Measurements from ENCODE around the gene AMOTL1. TPM values are rescaled to one million over a fixed set of nuclear protein-coding genes. Genes with fewer than 3 reads are reported as not detected.

AMOTL1 gene
- total RNA-seq, 1 donor from 2014 or later = 45.6 TPM

GRCh38 chr11:94823102-94823732 is 55.1 kb downstream of the AMOTL1 start:
- TF ChIP-seq CTCF (IDR thresholded peaks at IDR 0.05) = no peak
- Mint-ChIP-seq H3K9me3 (ENCODE audit: low read depth) (no peaks in the 10 kb centered on the region), H3K4me3 (ENCODE audit: unreplicated experiment) (no peak overlapping the region), H3K36me3 (ENCODE audit: low read depth) (peaks cover 38% of the 10 kb centered on the region), H3K27ac (ENCODE audit: unreplicated experiment) (no peak overlapping the region), H3K27me3 (ENCODE audit: low read depth) (no peaks in the 10 kb centered on the region), H3K4me1 (ENCODE audit: low read depth) (no peaks in the 10 kb centered on the region)
- DNase-seq (ENCODE audit: low spot score) = no peak

- no peak for TF ChIP-seq CTCF (IDR thresholded peaks at IDR 0.05)
- no peak for DNase-seq (ENCODE audit: low spot score)
- Mint-ChIP-seq H3K9me3 (ENCODE audit: low read depth) (no peaks in the 10 kb centered on the region), H3K36me3 (ENCODE audit: low read depth) (peaks cover 48% of the 10 kb centered on the region), H3K27me3 (ENCODE audit: low read depth) (no peaks in the 10 kb centered on the region), H3K4me1 (ENCODE audit: low read depth) (no peaks in the 10 kb centered on the region), H3K27ac (ENCODE audit: unreplicated experiment) (no peak overlapping the region), H3K4me3 (ENCODE audit: unreplicated experiment) (no peak overlapping the region)
Measured at GRCh38 chr11:94825031-94825430, 56.9 kb downstream of the AMOTL1 start.

- DNase-seq (ENCODE audit: low spot score) = no peak
- Mint-ChIP-seq H3K9me3 (ENCODE audit: low read depth) (no peaks in the 10 kb centered on the region), H3K4me3 (ENCODE audit: unreplicated experiment) (no peak overlapping the region), H3K27ac (ENCODE audit: unreplicated experiment) (no peak overlapping the region), H3K27me3 (ENCODE audit: low read depth) (no peaks in the 10 kb centered on the region), H3K4me1 (ENCODE audit: low read depth) (no peaks in the 10 kb centered on the region), H3K36me3 (ENCODE audit: low read depth) (peaks cover 52% of the 10 kb centered on the region)
- no peak for TF ChIP-seq CTCF (IDR thresholded peaks at IDR 0.05)
Measured at GRCh38 chr11:94825481-94825880, 57.3 kb downstream of the AMOTL1 start.

- no peaks in the 10 kb centered on the region for H3K4me1 Mint-ChIP-seq (ENCODE audit: low read depth)
- TF ChIP-seq CTCF (IDR thresholded peaks at IDR 0.05) = no peak
- no peaks in the 10 kb centered on the region for H3K27me3 Mint-ChIP-seq (ENCODE audit: low read depth)
- H3K9me3 Mint-ChIP-seq (ENCODE audit: low read depth) = no peaks in the 10 kb centered on the region
- H3K27ac Mint-ChIP-seq (ENCODE audit: unreplicated experiment) = no peak overlapping the region
- peaks cover 51% of the 10 kb centered on the region for H3K36me3 Mint-ChIP-seq (ENCODE audit: low read depth)
- DNase-seq (ENCODE audit: low spot score) = no peak
- H3K4me3 Mint-ChIP-seq (ENCODE audit: unreplicated experiment) = no peak overlapping the region
Measured at GRCh38 chr11:94826415-94826814, 58.3 kb downstream of the AMOTL1 start.

GRCh38 chr11:94828088-94828487 is 59.9 kb downstream of the AMOTL1 start:
- Mint-ChIP-seq H3K9me3 (ENCODE audit: low read depth) (no peaks in the 10 kb centered on the region), H3K27me3 (ENCODE audit: low read depth) (no peaks in the 10 kb centered on the region), H3K27ac (ENCODE audit: unreplicated experiment) (no peak overlapping the region), H3K4me1 (ENCODE audit: low read depth) (no peaks in the 10 kb centered on the region), H3K4me3 (ENCODE audit: unreplicated experiment) (no peak overlapping the region), H3K36me3 (ENCODE audit: low read depth) (peaks cover 50% of the 10 kb centered on the region)
- TF ChIP-seq CTCF (IDR thresholded peaks at IDR 0.05) = no peak
- no peak for DNase-seq (ENCODE audit: low spot score)
